Measurements from ENCODE around the gene KMT2B.

DNA sequence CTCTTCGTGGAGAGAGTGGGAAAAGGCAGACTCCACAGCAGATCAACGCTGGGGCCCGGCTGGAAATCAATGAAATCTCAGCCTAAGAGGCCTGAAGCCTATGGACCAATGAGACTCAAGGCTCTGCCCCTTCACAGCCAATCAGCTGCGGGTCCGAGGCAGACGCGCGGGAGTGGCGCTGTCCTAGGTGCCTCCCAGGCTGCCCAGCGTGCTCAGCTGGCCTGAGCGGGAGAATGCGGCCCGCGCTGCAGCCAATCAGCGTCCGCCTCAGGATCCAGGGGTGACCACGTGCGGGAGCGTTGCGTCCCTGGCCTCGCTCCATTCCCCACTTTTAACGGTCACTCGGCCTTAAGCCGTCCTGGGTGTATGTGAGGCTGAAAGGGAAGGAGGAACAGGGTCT, 13.6 kb upstream of the KMT2B start, which contains the start of gene ZBTB32:
- TF ChIP-seq, protein P1, sequence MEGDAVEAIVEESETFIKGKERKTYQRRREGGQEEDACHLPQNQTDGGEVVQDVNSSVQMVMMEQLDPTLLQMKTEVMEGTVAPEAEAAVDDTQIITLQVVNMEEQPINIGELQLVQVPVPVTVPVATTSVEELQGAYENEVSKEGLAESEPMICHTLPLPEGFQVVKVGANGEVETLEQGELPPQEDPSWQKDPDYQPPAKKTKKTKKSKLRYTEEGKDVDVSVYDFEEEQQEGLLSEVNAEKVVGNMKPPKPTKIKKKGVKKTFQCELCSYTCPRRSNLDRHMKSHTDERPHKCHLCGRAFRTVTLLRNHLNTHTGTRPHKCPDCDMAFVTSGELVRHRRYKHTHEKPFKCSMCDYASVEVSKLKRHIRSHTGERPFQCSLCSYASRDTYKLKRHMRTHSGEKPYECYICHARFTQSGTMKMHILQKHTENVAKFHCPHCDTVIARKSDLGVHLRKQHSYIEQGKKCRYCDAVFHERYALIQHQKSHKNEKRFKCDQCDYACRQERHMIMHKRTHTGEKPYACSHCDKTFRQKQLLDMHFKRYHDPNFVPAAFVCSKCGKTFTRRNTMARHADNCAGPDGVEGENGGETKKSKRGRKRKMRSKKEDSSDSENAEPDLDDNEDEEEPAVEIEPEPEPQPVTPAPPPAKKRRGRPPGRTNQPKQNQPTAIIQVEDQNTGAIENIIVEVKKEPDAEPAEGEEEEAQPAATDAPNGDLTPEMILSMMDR (tag by site-specific recombination; IDR thresholded peaks at IDR 0.05), result no peak
- TF ChIP-seq TCF7L2 (IDR thresholded peaks at IDR 0.05; ENCODE audit: borderline replicate concordance, low read depth, low read length), result no peak
- no peak for TF ChIP-seq ZNF37A (tag by site-specific recombination; IDR thresholded peaks at IDR 0.05)
- TF ChIP-seq ZNF274 (IDR thresholded peaks at IDR 0.05; ENCODE audit: low read length), result no peak
- TF ChIP-seq ZNF274 (tag by site-specific recombination; IDR thresholded peaks at IDR 0.05; ENCODE audit: borderline replicate concordance), result no peak
- no peak for TF ChIP-seq ZBTB48 (tag by site-specific recombination; IDR thresholded peaks at IDR 0.05)
- no peak for TF ChIP-seq TRIM28 (IDR thresholded peaks at IDR 0.05; ENCODE audit: borderline replicate concordance, low read length)
- TF ChIP-seq, protein P2, sequence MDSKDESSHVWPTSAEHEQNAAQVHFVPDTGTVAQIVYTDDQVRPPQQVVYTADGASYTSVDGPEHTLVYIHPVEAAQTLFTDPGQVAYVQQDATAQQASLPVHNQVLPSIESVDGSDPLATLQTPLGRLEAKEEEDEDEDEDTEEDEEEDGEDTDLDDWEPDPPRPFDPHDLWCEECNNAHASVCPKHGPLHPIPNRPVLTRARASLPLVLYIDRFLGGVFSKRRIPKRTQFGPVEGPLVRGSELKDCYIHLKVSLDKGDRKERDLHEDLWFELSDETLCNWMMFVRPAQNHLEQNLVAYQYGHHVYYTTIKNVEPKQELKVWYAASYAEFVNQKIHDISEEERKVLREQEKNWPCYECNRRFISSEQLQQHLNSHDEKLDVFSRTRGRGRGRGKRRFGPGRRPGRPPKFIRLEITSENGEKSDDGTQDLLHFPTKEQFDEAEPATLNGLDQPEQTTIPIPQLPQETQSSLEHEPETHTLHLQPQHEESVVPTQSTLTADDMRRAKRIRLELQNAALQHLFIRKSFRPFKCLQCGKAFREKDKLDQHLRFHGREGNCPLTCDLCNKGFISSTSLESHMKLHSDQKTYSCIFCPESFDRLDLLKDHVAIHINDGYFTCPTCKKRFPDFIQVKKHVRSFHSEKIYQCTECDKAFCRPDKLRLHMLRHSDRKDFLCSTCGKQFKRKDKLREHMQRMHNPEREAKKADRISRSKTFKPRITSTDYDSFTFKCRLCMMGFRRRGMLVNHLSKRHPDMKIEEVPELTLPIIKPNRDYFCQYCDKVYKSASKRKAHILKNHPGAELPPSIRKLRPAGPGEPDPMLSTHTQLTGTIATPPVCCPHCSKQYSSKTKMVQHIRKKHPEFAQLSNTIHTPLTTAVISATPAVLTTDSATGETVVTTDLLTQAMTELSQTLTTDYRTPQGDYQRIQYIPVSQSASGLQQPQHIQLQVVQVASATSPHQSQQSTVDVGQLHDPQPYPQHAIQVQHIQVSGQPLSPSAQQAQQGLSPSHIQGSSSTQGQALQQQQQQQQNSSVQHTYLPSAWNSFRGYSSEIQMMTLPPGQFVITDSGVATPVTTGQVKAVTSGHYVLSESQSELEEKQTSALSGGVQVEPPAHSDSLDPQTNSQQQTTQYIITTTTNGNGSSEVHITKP (tag by site-specific recombination; IDR thresholded peaks at IDR 0.05), result no peak
- TF ChIP-seq ZNF184 (tag by site-specific recombination; IDR thresholded peaks at IDR 0.05), result no peak
